Spleen (tissue), 11 donors: ENCODE measurements around the gene NFIX. TPM values are rescaled to one million over a fixed set of nuclear protein-coding genes. Genes with fewer than 3 reads are reported as not detected.

Source experiments
- DNase-seq: peaks from one replicate; pipeline ENCODE4 v3.0.0-alpha.2; 2020
- H3K27ac ChIP-seq, 8 donors: fragments of 200-600 bp; sonication (generic) in 7 of 8; 1 replicate in 4 of 8; 2 replicates in 4 of 8; pipeline versions ENCODE4 v1.5.0 to v1.8.0; 2016 to 2021; ENCODE audit warnings: inconsistent platforms in 4 of 8, mild to moderate bottlenecking in 4 of 8, moderate library complexity in 1 of 8
- H3K27me3 ChIP-seq, 7 donors: fragments of 200-600 bp; sonication (generic) in 6 of 7; replicated peaks in 1 of 7; 1 replicate in 4 of 7; 2 replicates in 3 of 7; pipeline versions ENCODE4 v1.5.0 to v1.8.0; 2016 to 2021; ENCODE audit warnings: inconsistent platforms in 3 of 7, mild to moderate bottlenecking in 1 of 7
- H3K36me3 ChIP-seq, 6 donors: fragments of 200-600 bp; sonication (generic) in 5 of 6; 1 replicate in 4 of 6; 2 replicates in 2 of 6; pipeline versions ENCODE4 v1.5.0 to v1.8.0; 2016 to 2021; ENCODE audit warnings: inconsistent platforms in 2 of 6
- H3K4me1 ChIP-seq, 6 donors: fragments of 200-600 bp; sonication (generic) in 5 of 6; 1 replicate in 3 of 6; 2 replicates in 3 of 6; pipeline versions ENCODE4 v1.5.0 to v1.8.0; 2016 to 2021; ENCODE audit warnings: inconsistent platforms in 3 of 6
- H3K4me3 ChIP-seq, 8 donors: fragments of 200-600 bp; sonication (generic) in 7 of 8; 1 replicate in 4 of 8; 2 replicates in 4 of 8; pipeline versions ENCODE4 v1.5.0 to v1.8.0; 2016 to 2021; ENCODE audit warnings: inconsistent platforms in 4 of 8, mild to moderate bottlenecking in 4 of 8, moderate library complexity in 2 of 8
- H3K9me3 ChIP-seq, 8 donors: fragments of 200-600 bp; sonication (generic) in 7 of 8; 1 replicate in 4 of 8; 2 replicates in 4 of 8; pipeline versions ENCODE4 v1.5.0 to v1.8.0; 2016 to 2021; ENCODE audit warnings: inconsistent platforms in 4 of 8
- POLR2A ChIP-seq, 3 donors: fragments of 450-650 bp; IDR thresholded peaks; one replicate each; pipeline ENCODE4 v1.5.1; 2017; ENCODE audit warnings: antibody characterized with exemption in 3 of 3, mild to moderate bottlenecking in 1 of 3
- POLR2AphosphoS5 ChIP-seq, 3 donors: sonication (generic); formaldehyde crosslinking; IDR thresholded peaks; one replicate each; pipeline ENCODE4 v1.5.1; 2017; ENCODE audit warnings: antibody characterized with exemption in 3 of 3
- WGBS, 5 donors: extraction: QIAGEN DNeasy Blood & Tissue Kit in 3 of 5; methylation state at CpG; one replicate each; pipeline versions ENCODE4 v1.1.5 to v1.1.7; 2013 to 2018; 5-methylcytosine and 5-hydroxymethylcytosine counted together
- intact Hi-C: fragments of 100-400 bp; cut with DNase I; formaldehyde crosslinking; loops from one replicate; pipeline ENCODE4 v1.15.0; 2023; ENCODE audit warnings: low total_unique reads
- polyA plus RNA-seq, 3 donors: library from polyadenylated mRNA; stranded (reverse); fragments of 200-250 nt; gene quantifications; one replicate each; pipeline ENCODE4 v1.2.1, GENCODE V29; 2013
- total RNA-seq, 7 donors: library from RNA; depleted of rRNA in 3 of 7; stranded (reverse); fragments of >200 nt in 3 of 7; fragmentation: NEBNext Ultra II Directional in 4 of 7; extraction: Animal tissue kit (Norgen Biotek cat#: 25700) in 4 of 7; gene quantifications; one replicate each; pipeline versions ENCODE4 v1.1.0 to v1.2.1, GENCODE V29; 2016 to 2021
- TF ChIP-seq, protein P1 (sequence below), 11 experiments: fragments of 200-600 bp in 7 of 11; fragments of 450-650 bp in 4 of 11; sonication (generic) in 4 of 11; IDR thresholded peaks in 8 of 11; conservative IDR thresholded peaks in 3 of 11; 1 replicate in 7 of 11; 2 replicates in 4 of 11; pipeline versions ENCODE4 v1.4.0 to v1.8.0; 2016 to 2021; ENCODE audit warnings: antibody characterized with exemption in 11 of 11, inconsistent platforms in 4 of 11, mild to moderate bottlenecking in 1 of 11
- donor health status: healthy with polysubstance abuse.
- donor health status: DM: no; HTN: no; CAD: no; lungs with moderate emphysema.
- donor health status: DM: no; HTN: no; CAD: no.
- donor health status: Bipolar disorder and iron deficiency.
- donor health status: healthy.
- donor health status: DM: no; HTN: no; CAD: no.
- donor health status: DM: yes; HTN: yes; CAD: no.

The NFIX gene
- total and polyA plus RNA-seq, 10 donors: 1.1 to 41.4 (median 17.5) TPM

DNA sequence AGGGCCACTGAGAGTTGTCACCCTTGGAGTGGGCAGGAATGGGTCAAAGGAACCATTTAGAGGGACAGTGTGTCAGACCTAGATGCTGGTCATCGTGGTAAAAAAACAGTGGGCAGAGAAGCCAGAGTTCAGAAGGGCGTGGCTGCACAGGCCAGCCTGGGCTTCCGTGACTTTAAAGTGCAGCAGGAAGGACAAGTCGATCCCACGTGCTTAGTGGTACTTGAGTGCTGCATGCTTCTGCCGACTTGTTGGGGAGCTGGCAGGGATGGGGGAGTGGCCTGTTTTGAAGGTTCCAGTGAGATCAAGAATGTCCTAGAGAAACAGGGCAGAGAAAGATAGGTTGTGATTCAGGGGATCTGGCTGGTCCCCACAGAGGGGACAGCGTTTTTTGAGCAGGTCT lies 90.4 kb downstream of the NFIX start:
- 25 to 50% (median 35%) methylated on average over 7 of the region's 7 CpGs for WGBS, 5 donors
- H3K4me3 ChIP-seq: no peak overlapping the region
- DNase-seq: no peak
- TF ChIP-seq POLR2AphosphoS5 (IDR thresholded peaks at IDR 0.05) (peak in 1 of 3 donors; percentile 48), POLR2A (IDR thresholded peaks at IDR 0.05) (no peak)
- intact Hi-C loops: no loop called here
- H3K4me1 ChIP-seq: peaks cover 0 to 12% (median 7%) of the 10 kb centered on the region in 6 donors
- no peaks in the 10 kb centered on the region for H3K27me3 ChIP-seq
- H3K36me3 ChIP-seq: peaks cover 0 to 19% (median 0%) of the 10 kb centered on the region in 6 donors
- no peaks in the 10 kb centered on the region for H3K9me3 ChIP-seq
- no peak overlapping the region for H3K27ac ChIP-seq

DNA sequence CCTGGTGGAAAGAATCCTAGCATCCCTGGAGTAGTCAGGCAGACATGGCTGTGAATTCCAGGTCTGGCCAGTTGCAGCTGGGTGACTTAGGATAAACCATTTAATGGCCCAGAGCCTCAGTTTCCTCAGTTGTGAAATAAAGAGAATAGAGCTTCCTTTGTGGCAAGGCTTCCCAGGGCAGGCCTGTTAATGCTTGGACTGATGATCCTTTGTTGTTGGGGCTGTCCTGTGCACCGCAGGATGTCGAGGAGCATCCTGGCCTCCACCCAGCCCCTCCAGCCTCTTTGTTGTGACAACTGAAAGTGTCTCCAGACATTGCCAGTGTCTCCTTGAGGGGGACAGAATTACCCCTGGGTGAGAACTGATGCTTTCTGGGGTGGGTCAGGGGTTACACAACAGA lies 91.1 kb downstream of the NFIX start:
- WGBS, 5 donors: 82 to 92% (median 86%) methylated on average over 2 of the region's 2 CpGs; no CpG with 5 or more reads in 1 of the 5 donors
- H3K27ac ChIP-seq: no peak overlapping the region
- H3K27me3 ChIP-seq: no peaks in the 10 kb centered on the region
- DNase-seq: no peak
- intact Hi-C loops: no loop called here
- TF ChIP-seq, protein P1, sequence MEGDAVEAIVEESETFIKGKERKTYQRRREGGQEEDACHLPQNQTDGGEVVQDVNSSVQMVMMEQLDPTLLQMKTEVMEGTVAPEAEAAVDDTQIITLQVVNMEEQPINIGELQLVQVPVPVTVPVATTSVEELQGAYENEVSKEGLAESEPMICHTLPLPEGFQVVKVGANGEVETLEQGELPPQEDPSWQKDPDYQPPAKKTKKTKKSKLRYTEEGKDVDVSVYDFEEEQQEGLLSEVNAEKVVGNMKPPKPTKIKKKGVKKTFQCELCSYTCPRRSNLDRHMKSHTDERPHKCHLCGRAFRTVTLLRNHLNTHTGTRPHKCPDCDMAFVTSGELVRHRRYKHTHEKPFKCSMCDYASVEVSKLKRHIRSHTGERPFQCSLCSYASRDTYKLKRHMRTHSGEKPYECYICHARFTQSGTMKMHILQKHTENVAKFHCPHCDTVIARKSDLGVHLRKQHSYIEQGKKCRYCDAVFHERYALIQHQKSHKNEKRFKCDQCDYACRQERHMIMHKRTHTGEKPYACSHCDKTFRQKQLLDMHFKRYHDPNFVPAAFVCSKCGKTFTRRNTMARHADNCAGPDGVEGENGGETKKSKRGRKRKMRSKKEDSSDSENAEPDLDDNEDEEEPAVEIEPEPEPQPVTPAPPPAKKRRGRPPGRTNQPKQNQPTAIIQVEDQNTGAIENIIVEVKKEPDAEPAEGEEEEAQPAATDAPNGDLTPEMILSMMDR (IDR thresholded peaks at IDR 0.05 in 8 of 11, conservative IDR thresholded peaks at IDR 0.05 in 3 of 11): no peak
- TF ChIP-seq POLR2A (IDR thresholded peaks at IDR 0.05): no peak
- no peak overlapping the region for H3K4me3 ChIP-seq
- no peaks in the 10 kb centered on the region for H3K9me3 ChIP-seq
- peaks cover 0 to 21% (median 0%) of the 10 kb centered on the region in 6 donors for H3K36me3 ChIP-seq
- H3K4me1 ChIP-seq: peaks cover 0 to 12% (median 7%) of the 10 kb centered on the region in 6 donors

DNA sequence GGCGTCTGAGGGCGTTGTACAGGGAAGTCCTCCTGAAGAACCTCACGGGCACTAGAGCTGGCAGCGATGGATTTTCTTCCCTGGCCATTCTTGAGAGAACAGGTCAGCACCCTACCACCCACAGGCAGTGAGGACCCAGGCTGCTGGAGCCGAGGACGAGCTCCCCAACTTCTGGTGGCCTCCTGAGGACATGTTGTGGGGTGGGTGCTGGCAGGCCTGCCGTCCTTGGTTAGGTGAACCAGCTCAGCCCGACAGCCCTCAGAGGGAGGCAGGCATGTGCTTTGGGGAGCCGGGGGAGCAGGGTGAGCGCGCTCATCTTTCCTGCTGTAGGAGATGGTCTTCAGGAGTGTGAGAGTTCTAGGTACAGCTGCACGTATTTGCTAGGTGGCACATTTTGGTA lies 92.0 kb downstream of the NFIX start:
- 91 to 94% (median 93%) methylated on average over 7 to 12 of the region's 12 CpGs for WGBS, 5 donors
- intact Hi-C loops: no loop called here
- H3K9me3 ChIP-seq: no peaks in the 10 kb centered on the region
- no peak overlapping the region for H3K4me3 ChIP-seq
- H3K4me1 ChIP-seq: peaks cover 0 to 12% (median 7%) of the 10 kb centered on the region in 6 donors
- H3K36me3 ChIP-seq: peaks cover 0 to 21% (median 0%) of the 10 kb centered on the region in 6 donors
- H3K27me3 ChIP-seq: no peaks in the 10 kb centered on the region
- TF ChIP-seq, protein P1 (IDR thresholded peaks at IDR 0.05 in 8 of 11, conservative IDR thresholded peaks at IDR 0.05 in 3 of 11): no peak
- TF ChIP-seq POLR2A (IDR thresholded peaks at IDR 0.05): no peak
- no peak for TF ChIP-seq POLR2AphosphoS5 (IDR thresholded peaks at IDR 0.05)
- no peak overlapping the region for H3K27ac ChIP-seq
- no peak for DNase-seq

DNA sequence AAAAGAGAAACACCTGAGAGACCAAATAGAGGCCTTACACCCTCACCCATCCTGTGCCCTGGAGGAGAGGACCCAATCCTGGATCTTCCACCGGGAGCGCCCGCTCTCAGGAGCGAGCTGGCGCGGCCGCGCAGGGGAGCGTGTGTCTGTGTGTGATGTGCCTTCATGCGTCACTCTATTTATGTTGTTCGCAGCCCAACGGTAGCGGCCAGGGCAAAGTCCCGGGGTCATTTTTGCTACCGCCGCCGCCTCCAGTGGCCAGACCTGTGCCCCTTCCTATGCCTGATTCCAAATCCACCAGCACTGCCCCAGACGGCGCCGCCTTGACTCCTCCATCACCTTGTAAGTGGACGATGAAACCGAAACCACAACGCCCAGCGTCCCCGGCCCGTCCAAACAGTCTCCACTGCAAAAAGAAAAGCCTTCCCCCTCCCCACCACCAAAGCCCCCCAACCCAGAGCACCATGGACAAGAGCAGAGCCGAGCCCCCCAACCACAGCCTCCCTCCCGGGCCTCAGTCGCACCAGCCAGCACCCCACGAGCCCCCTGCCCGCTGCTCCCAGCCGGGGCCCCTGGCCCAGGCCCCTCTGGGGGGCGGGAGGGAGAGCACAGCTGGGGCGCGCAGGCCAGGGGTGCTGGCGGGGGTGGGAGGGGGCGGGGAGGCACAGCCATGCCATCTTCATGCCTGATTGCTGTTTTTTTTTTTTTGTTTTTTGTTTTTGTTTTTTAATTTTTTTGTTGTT lies 92.7 kb downstream of the NFIX start:
- TF ChIP-seq, protein P1 (IDR thresholded peaks at IDR 0.05 in 8 of 11, conservative IDR thresholded peaks at IDR 0.05 in 3 of 11): no peak
- Histone ChIP-seq H3K27ac (no peak overlapping the region), H3K36me3 (peaks cover 0 to 17% (median 0%) of the 10 kb centered on the region in 6 donors), H3K9me3 (no peaks in the 10 kb centered on the region), H3K4me3 (no peak overlapping the region), H3K27me3 (no peaks in the 10 kb centered on the region), H3K4me1 (peaks cover 0 to 12% (median 7%) of the 10 kb centered on the region in 6 donors)
- WGBS, 5 donors: 82 to 93% (median 88%) methylated on average over 37 of the region's 37 CpGs
- no peak for DNase-seq
- intact Hi-C loops: no loop called here
